Astrocyte (in vitro differentiated cells and primary cell): ENCODE data around the gene LIME1. TPM values are rescaled to one million over a fixed set of nuclear protein-coding genes. Genes with fewer than 3 reads are reported as not detected.

Experiments
- DNase-seq: peaks from one replicate; pipeline ENCODE4 v3.0.0-alpha.2; 2010; ENCODE audit warnings: low read depth
- FAIRE-seq: peaks from 2 replicates; lab custom pipeline; 2011; peaks lifted over from hg19 to GRCh38; lab: Jason Lieb, UNC
- H2AFZ ChIP-seq: 2 replicates; pipeline ENCODE4 v1.6.0; 2012; ENCODE audit warnings: low read depth, low read length, inconsistent platforms
- H3K27ac ChIP-seq: 2 replicates; pipeline ENCODE4 v1.5.1; 2011; ENCODE audit warnings: low read depth, low read length, inconsistent platforms
- H3K27me3 ChIP-seq: 2 replicates; pipeline ENCODE4 v1.6.0; 2011; ENCODE audit warnings: low read length, inconsistent platforms; ENCODE audit not compliant: insufficient read depth
- H3K36me3 ChIP-seq: 2 replicates; pipeline ENCODE4 v1.5.1; 2011; ENCODE audit warnings: low read length, inconsistent platforms; ENCODE audit not compliant: insufficient read depth
- H3K4me1 ChIP-seq: 2 replicates; pipeline ENCODE4 v1.5.1; 2011; ENCODE audit warnings: low read length, inconsistent platforms; ENCODE audit not compliant: insufficient read depth
- H3K4me2 ChIP-seq: 2 replicates; pipeline ENCODE4 v1.6.0; 2012; ENCODE audit warnings: low read length, inconsistent platforms
- H3K4me3 ChIP-seq: 2 replicates; pipeline ENCODE4 v1.5.1; 2011; ENCODE audit warnings: low read depth, mild to moderate bottlenecking, low read length, inconsistent platforms; ENCODE audit not compliant: insufficient read depth
- H3K79me2 ChIP-seq: 2 replicates; pipeline ENCODE4 v1.6.0; 2012; ENCODE audit warnings: mild to moderate bottlenecking, low read length, inconsistent platforms; ENCODE audit not compliant: insufficient read depth
- H3K9ac ChIP-seq: 2 replicates; pipeline ENCODE4 v1.6.0; 2012; ENCODE audit warnings: mild to moderate bottlenecking, low read length, inconsistent platforms
- H3K9me3 ChIP-seq: 2 replicates; pipeline ENCODE4 v1.5.1; 2012; ENCODE audit warnings: low read depth, mild to moderate bottlenecking, low read length, inconsistent platforms; ENCODE audit not compliant: insufficient read depth
- H4K20me1 ChIP-seq: 2 replicates; pipeline ENCODE4 v1.6.0; 2012; ENCODE audit warnings: low read length, inconsistent platforms; ENCODE audit not compliant: insufficient read depth
- H3K27ac Mint-ChIP-seq: one replicate; pipeline ENCODE4 v1.8.0; 2021; ENCODE audit warnings: mild to moderate bottlenecking, mixed read lengths; ENCODE audit not compliant: unreplicated experiment
- H3K27me3 Mint-ChIP-seq: one replicate; pipeline ENCODE4 v1.8.0; 2021; ENCODE audit warnings: low read depth, mixed read lengths; ENCODE audit not compliant: unreplicated experiment
- H3K36me3 Mint-ChIP-seq: one replicate; pipeline ENCODE4 v1.8.0; 2021; ENCODE audit warnings: low read depth, mixed read lengths; ENCODE audit not compliant: unreplicated experiment
- H3K4me1 Mint-ChIP-seq: one replicate; pipeline ENCODE4 v1.8.0; 2021; ENCODE audit warnings: low read depth, mixed read lengths; ENCODE audit not compliant: unreplicated experiment
- H3K4me3 Mint-ChIP-seq: one replicate; pipeline ENCODE4 v1.8.0; 2021; ENCODE audit warnings: mild to moderate bottlenecking, moderate library complexity, mixed read lengths; ENCODE audit not compliant: unreplicated experiment
- H3K9me3 Mint-ChIP-seq: one replicate; pipeline ENCODE4 v1.8.0; 2021; ENCODE audit warnings: mild to moderate bottlenecking, mixed read lengths; ENCODE audit not compliant: unreplicated experiment
- CTCF ChIP-seq: IDR thresholded peaks from 2 replicates; pipeline ENCODE4 v1.5.1; 2011; ENCODE audit warnings: low read depth, mild to moderate bottlenecking, inconsistent platforms, low read length, moderate library complexity; ENCODE audit not compliant: insufficient read depth
- EZH2 ChIP-seq: IDR thresholded peaks from 2 replicates; pipeline ENCODE4 v1.6.1; 2012; ENCODE audit warnings: mild to moderate bottlenecking, low read length, inconsistent platforms; ENCODE audit not compliant: insufficient read depth
- total RNA-seq: library from RNA; stranded (reverse); gene quantifications from 2 replicates; pipeline ENCODE4 v1.2.1, GENCODE V29; 2021

The LIME1 gene
- total RNA-seq, 1 donor from 2014 or later: 7.6 TPM

DNA sequence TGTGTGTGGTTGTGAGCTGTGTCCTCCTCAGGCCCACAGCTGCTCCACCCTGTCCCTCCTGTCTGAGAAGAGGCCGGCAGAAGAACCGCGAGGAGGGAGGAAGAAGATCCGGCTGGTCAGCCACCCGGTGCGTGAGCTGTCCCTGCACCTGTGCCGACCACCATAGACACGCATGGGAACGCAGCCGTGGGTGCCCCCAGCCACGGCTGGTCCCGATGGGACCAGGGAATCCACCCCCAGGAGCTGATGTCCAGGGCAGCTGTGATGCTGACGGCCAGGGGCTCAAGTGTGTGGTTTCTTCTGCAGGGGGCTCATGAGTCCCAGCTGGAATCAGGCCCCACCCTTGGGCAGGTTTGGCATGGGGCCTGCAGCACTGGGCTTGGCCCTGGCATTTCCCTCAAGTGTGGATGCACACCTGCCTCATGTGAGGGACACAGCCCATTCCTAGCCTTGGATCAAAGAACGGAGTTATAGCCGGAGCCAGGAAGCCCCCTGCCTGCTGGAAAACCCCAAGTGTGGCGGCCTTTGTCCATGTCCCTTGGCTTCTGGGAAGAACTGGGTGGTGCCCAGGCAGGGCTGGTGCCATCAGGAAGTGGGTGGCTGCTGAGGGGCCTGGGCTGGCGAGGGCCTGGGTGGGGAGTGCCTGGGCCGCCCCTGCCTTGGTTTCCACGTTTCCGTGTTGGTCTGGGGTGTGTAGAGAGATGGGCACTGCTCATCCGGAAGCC lies 44.6 kb upstream of the LIME1 start:
- no peak overlapping the region for H3K4me3 Mint-ChIP-seq

GRCh38 chr20:63692436-63693082 lies 43.9 kb upstream of the LIME1 start:
- H3K36me3 ChIP-seq: no peaks in the 10 kb centered on the region
- no peak overlapping the region for H3K4me3 Mint-ChIP-seq
- H3K9me3 ChIP-seq: no peaks in the 10 kb centered on the region
- H3K4me1 ChIP-seq: peaks cover 12% of the 10 kb centered on the region
- TF ChIP-seq EZH2 (no peak), CTCF (no peak)
- H4K20me1 ChIP-seq: no peaks in the 10 kb centered on the region
- H3K27me3 ChIP-seq: no peaks in the 10 kb centered on the region
- no peak overlapping the region for H3K27ac ChIP-seq
- H3K9ac ChIP-seq: no peak overlapping the region
- H3K4me1 Mint-ChIP-seq: no peaks in the 10 kb centered on the region
- H3K4me2 ChIP-seq: no peak overlapping the region
- no peaks in the 10 kb centered on the region for H3K9me3 Mint-ChIP-seq
- H3K27me3 Mint-ChIP-seq: no peaks in the 10 kb centered on the region
- FAIRE-seq (no peak), DNase-seq (no peak)
- H3K27ac Mint-ChIP-seq: no peak overlapping the region
- peaks cover 3% of the 10 kb centered on the region for H3K36me3 Mint-ChIP-seq
- no peak overlapping the region for H3K4me3 ChIP-seq
- no peak overlapping the region for H2AFZ ChIP-seq
- H3K79me2 ChIP-seq: peaks cover 7% of the 10 kb centered on the region

More for the DNA sequence above, 44.6 kb upstream of the LIME1 start:
- Histone ChIP-seq H2AFZ (no peak overlapping the region), H3K27ac (no peak overlapping the region), H3K9ac (no peak overlapping the region), H3K79me2 (no peaks in the 10 kb centered on the region), H3K4me2 (no peak overlapping the region), H4K20me1 (no peaks in the 10 kb centered on the region), H3K9me3 (no peaks in the 10 kb centered on the region), H3K4me3 (no peak overlapping the region), H3K27me3 (no peaks in the 10 kb centered on the region), H3K4me1 (peaks cover 13% of the 10 kb centered on the region), H3K36me3 (no peaks in the 10 kb centered on the region)
- H3K4me1 Mint-ChIP-seq: peaks cover under 1% of the 10 kb centered on the region
- no peaks in the 10 kb centered on the region for H3K9me3 Mint-ChIP-seq
- no peak for FAIRE-seq
- H3K27me3 Mint-ChIP-seq: no peaks in the 10 kb centered on the region
- H3K27ac Mint-ChIP-seq: no peak overlapping the region
- H3K36me3 Mint-ChIP-seq: peaks cover 3% of the 10 kb centered on the region
- TF ChIP-seq EZH2 (no peak), CTCF (no peak)
- DNase-seq: no peak
